Breast epithelium (tissue), 4 donors: ENCODE data around the gene TRIM37. TPM values are rescaled to one million over a fixed set of nuclear protein-coding genes. Genes with fewer than 3 reads are reported as not detected.
"Not testable (repeated sequence)": the region's sequence is repeated elsewhere in the genome, so short reads cannot be mapped to it uniquely, and the experiment has no call there.

Experiments
- DNase-seq, 2 donors: peaks; one replicate each; pipeline ENCODE4 v3.0.0-alpha.2; 2019; ENCODE audit warnings: low spot score in 2 of 2
- H3K27ac ChIP-seq, 2 donors: fragments of 200-600 bp; sonication (generic) in 1 of 2; one replicate each; pipeline ENCODE4 v1.5.1; 2016 to 2019; ENCODE audit warnings: mild to moderate bottlenecking in 1 of 2
- H3K27me3 ChIP-seq, 2 donors: fragments of 200-600 bp; sonication (generic) in 1 of 2; one replicate each; pipeline versions ENCODE4 v1.5.1 to v1.6.0; 2017 to 2019; ENCODE audit warnings: control low read depth in 1 of 2, mild to moderate bottlenecking in 1 of 2
- H3K36me3 ChIP-seq: fragments of 200-600 bp; one replicate; pipeline ENCODE4 v1.5.1; 2019
- H3K4me1 ChIP-seq, 2 donors: fragments of 200-600 bp; sonication (generic); one replicate each; pipeline ENCODE4 v1.5.1; 2016 to 2019; ENCODE audit warnings: control low read depth in 1 of 2
- H3K4me3 ChIP-seq, 3 donors: fragments of 200-600 bp; sonication (generic); 1 replicate in 2 of 3; 2 replicates in 1 of 3; pipeline ENCODE4 v1.5.1; 2016 to 2019; ENCODE audit warnings: mild to moderate bottlenecking in 3 of 3, moderate library complexity in 2 of 3
- H3K9me3 ChIP-seq, 2 donors: fragments of 200-600 bp; sonication (generic) in 1 of 2; one replicate each; pipeline ENCODE4 v1.5.1; 2016 to 2019; ENCODE audit warnings: control low read depth in 1 of 2
- POLR2A ChIP-seq: fragments of 450-650 bp; IDR thresholded peaks from one replicate; pipeline ENCODE4 v1.6.1; 2016; ENCODE audit warnings: antibody characterized with exemption, mild to moderate bottlenecking, moderate library complexity
- POLR2AphosphoS5 ChIP-seq, 3 donors: sonication (generic); formaldehyde crosslinking; IDR thresholded peaks; one replicate each; pipeline ENCODE4 v1.6.1; 2017; ENCODE audit warnings: antibody characterized with exemption in 3 of 3
- intact Hi-C: fragments of 100-400 bp; cut with DNase I; formaldehyde crosslinking; loops from one replicate; pipeline ENCODE4 v1.15.1; 2023; ENCODE audit warnings: low total_unique reads
- total RNA-seq, 3 donors: library from RNA; depleted of rRNA; stranded (reverse); fragments of >200 nt; gene quantifications; one replicate each; pipeline ENCODE4 v1.1.0, GENCODE V29; 2016
- TF ChIP-seq, protein P1 (sequence below), 3 donors: fragments of 450-650 bp; IDR thresholded peaks; one replicate each; pipeline ENCODE4 v1.5.1; 2016 to 2017; ENCODE audit warnings: antibody characterized with exemption in 3 of 3, mild to moderate bottlenecking in 3 of 3, moderate library complexity in 3 of 3

Gene TRIM37
- total RNA-seq, 3 donors from 2014 or later, result 18.7 to 24.6 (median 20.9) TPM

- no peak for DNase-seq
- H3K27ac ChIP-seq, result no peak overlapping the region
- no peaks in the 10 kb centered on the region for H3K9me3 ChIP-seq
- intact Hi-C loops, result no loop called here
- no peaks in the 10 kb centered on the region for H3K4me1 ChIP-seq
- H3K36me3 ChIP-seq, result no peaks in the 10 kb centered on the region
- H3K4me3 ChIP-seq, result no peak overlapping the region
- H3K27me3 ChIP-seq, result no peaks in the 10 kb centered on the region
- TF ChIP-seq, protein P1, sequence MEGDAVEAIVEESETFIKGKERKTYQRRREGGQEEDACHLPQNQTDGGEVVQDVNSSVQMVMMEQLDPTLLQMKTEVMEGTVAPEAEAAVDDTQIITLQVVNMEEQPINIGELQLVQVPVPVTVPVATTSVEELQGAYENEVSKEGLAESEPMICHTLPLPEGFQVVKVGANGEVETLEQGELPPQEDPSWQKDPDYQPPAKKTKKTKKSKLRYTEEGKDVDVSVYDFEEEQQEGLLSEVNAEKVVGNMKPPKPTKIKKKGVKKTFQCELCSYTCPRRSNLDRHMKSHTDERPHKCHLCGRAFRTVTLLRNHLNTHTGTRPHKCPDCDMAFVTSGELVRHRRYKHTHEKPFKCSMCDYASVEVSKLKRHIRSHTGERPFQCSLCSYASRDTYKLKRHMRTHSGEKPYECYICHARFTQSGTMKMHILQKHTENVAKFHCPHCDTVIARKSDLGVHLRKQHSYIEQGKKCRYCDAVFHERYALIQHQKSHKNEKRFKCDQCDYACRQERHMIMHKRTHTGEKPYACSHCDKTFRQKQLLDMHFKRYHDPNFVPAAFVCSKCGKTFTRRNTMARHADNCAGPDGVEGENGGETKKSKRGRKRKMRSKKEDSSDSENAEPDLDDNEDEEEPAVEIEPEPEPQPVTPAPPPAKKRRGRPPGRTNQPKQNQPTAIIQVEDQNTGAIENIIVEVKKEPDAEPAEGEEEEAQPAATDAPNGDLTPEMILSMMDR (IDR thresholded peaks at IDR 0.05), result no peak
- no peak for TF ChIP-seq POLR2A
- TF ChIP-seq POLR2AphosphoS5 (IDR thresholded peaks at IDR 0.05), result no peak
Observed at GRCh38 chr17:59145571-59146096, 39.0 kb upstream of the TRIM37 start.

DNA sequence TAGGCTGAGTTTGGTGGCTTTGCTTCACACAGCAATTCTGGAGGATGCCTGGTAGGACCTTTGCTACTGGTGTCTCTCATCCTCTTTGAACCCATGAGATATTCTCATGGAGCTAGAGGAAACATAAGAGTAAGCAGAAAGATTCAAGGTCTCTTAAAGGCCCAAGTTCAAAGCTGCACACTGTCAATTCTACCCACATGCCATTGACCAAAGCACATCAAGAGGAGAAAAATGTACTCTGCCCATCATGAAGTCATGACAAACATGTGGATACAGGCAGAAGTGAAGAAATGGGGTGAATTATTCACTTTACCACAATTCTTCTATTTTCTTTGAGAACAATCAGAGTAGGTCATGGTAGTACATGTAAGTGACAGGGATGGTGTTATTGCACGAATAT lies 35.2 kb upstream of the TRIM37 start:
- intact Hi-C loops, result no loop called here
- Histone ChIP-seq H3K4me3 (no peak overlapping the region), H3K27ac (no peak overlapping the region), H3K4me1 (no peaks in the 10 kb centered on the region), H3K27me3 (no peaks in the 10 kb centered on the region), H3K36me3 (no peaks in the 10 kb centered on the region), H3K9me3 (no peaks in the 10 kb centered on the region)
- no peak for TF ChIP-seq POLR2A
- TF ChIP-seq POLR2AphosphoS5 (IDR thresholded peaks at IDR 0.05), result no peak
- TF ChIP-seq, protein P1 (IDR thresholded peaks at IDR 0.05), result no peak
- DNase-seq, result no peak

DNA sequence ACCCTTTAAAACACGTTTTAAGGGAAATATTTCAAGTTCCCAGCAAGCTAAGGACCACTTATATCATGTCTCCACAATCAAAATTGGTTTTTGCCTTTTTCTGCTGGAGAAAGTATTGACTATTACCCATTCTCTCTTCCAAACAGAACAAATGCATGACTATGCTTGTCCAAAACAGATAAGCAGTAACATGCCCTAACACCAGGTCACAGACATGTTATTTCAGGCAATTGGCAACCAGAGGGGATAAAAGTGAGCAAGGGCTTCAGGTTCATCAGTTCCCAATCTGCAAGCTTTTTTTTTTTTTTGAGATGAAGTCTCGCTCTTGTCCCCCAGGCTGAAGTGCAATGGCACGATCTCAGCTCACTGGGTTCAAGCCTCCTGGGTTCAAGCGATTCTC lies 33.3 kb upstream of the TRIM37 start:
- Histone ChIP-seq H3K4me3 (no peak overlapping the region), H3K9me3 (no peaks in the 10 kb centered on the region), H3K36me3 (no peaks in the 10 kb centered on the region), H3K4me1 (no peaks in the 10 kb centered on the region), H3K27ac (no peak overlapping the region), H3K27me3 (no peaks in the 10 kb centered on the region)
- no peak for TF ChIP-seq POLR2AphosphoS5 (IDR thresholded peaks at IDR 0.05)
- TF ChIP-seq, protein P1 (IDR thresholded peaks at IDR 0.05), result no peak
- no peak for TF ChIP-seq POLR2A
- intact Hi-C loops, result no loop called here
- no peak for DNase-seq

- H3K4me3 ChIP-seq, intact Hi-C loops, DNase-seq, H3K36me3 ChIP-seq, H3K27me3 ChIP-seq, H3K27ac ChIP-seq, H3K4me1 ChIP-seq, H3K9me3 ChIP-seq: not testable (repeated sequence)
Observed at GRCh38 chr17:59138339-59138738, 31.7 kb upstream of the TRIM37 start.

GRCh38 chr17:59131131-59131530 lies 24.5 kb upstream of the TRIM37 start:
- Histone ChIP-seq H3K36me3 (no peaks in the 10 kb centered on the region), H3K4me1 (no peaks in the 10 kb centered on the region), H3K27ac (no peak overlapping the region), H3K27me3 (no peaks in the 10 kb centered on the region), H3K4me3 (no peak overlapping the region), H3K9me3 (no peaks in the 10 kb centered on the region)
- no peak for DNase-seq
- intact Hi-C loops, result no loop called here
- no peak for TF ChIP-seq POLR2A
- TF ChIP-seq, protein P1 (IDR thresholded peaks at IDR 0.05), result no peak
- TF ChIP-seq POLR2AphosphoS5 (IDR thresholded peaks at IDR 0.05), result no peak

GRCh38 chr17:59129814-59130213 lies 23.1 kb upstream of the TRIM37 start:
- DNase-seq, result no peak
- TF ChIP-seq POLR2A (no peak), POLR2AphosphoS5 (IDR thresholded peaks at IDR 0.05) (no peak)
- TF ChIP-seq, protein P1 (IDR thresholded peaks at IDR 0.05), result no peak
- Histone ChIP-seq H3K4me1 (no peaks in the 10 kb centered on the region), H3K36me3 (no peaks in the 10 kb centered on the region), H3K9me3 (no peaks in the 10 kb centered on the region), H3K4me3 (no peak overlapping the region), H3K27me3 (no peaks in the 10 kb centered on the region), H3K27ac (no peak overlapping the region)
- intact Hi-C loops, result no loop called here
